GM10266 (cell line): ENCODE measurements around the gene STRAP.

Experiments
- DNase-seq: peaks from one replicate; pipeline ENCODE4 v3.0.0; 2012; ENCODE audit errors: extremely low spot score
- CTCF ChIP-seq: IDR thresholded peaks from 2 replicates; pipeline ENCODE4 v1.5.1; 2012; ENCODE audit warnings: mild to moderate bottlenecking, low read depth; ENCODE audit not compliant: control insufficient read depth, insufficient read depth; ENCODE audit errors: missing control alignments

STRAP gene

GRCh38 chr12:15886372-15887042 is 4.3 kb downstream of the STRAP start:
- DNase-seq, result no peak
- TF ChIP-seq CTCF, result no peak

- DNase-seq, result no peak
- no peak for TF ChIP-seq CTCF
Measured at GRCh38 chr12:15887043-15887817, 5.0 kb downstream of the STRAP start.

- no peak for DNase-seq
- TF ChIP-seq CTCF, result no peak
Measured at GRCh38 chr12:15892645-15893259, 10.6 kb downstream of the STRAP start.

GRCh38 chr12:15893260-15893659 is 11.1 kb downstream of the STRAP start:
- TF ChIP-seq CTCF, result no peak

GRCh38 chr12:15896867-15897266 is 14.7 kb downstream of the STRAP start:
- no peak for DNase-seq
- TF ChIP-seq CTCF, result no peak

More at GRCh38 chr12:15893260-15893659, 11.1 kb downstream of the STRAP start:
- DNase-seq, result no peak

- no peak for DNase-seq
- no peak for TF ChIP-seq CTCF
Measured at GRCh38 chr12:15897433-15897832, 15.2 kb downstream of the STRAP start.
